H1 (cell line): ENCODE data around the gene AGAP1. TPM values are rescaled to one million over a fixed set of nuclear protein-coding genes. Genes with fewer than 3 reads are reported as not detected.

Experiments
- CHD7 ChIP-seq: fragments of 300-600 bp; sonication (generic); IDR thresholded peaks from 2 replicates; pipeline ENCODE4 v1.7.1; 2012; ENCODE audit warnings: low read length, moderate library complexity, mild to moderate bottlenecking, inconsistent platforms; ENCODE audit not compliant: insufficient replicate concordance
- polyA plus RNA-seq, 7 experiments: library from polyadenylated mRNA; depleted of rRNA in 3 of 7; stranded (reverse) in 5 of 7; unstranded in 2 of 7; fragments of >200 nt in 5 of 7; fragments of 200-250 nt in 2 of 7; gene quantifications; 1 replicate in 5 of 7; 2 replicates in 1 of 7; 4 replicates in 1 of 7; pipeline versions ENCODE4 v1.2.1 to v1.2.3, GENCODE V29; 2011 to 2013; ENCODE audit warnings: missing spikeins in 2 of 7, mixed read lengths in 2 of 7
- total RNA-seq: library from RNA; stranded (reverse); fragmentation: NEBNext Ultra II Directional; extraction: Animal tissue kit (Norgen Biotek cat#: 25700); gene quantifications from 2 replicates; pipeline ENCODE4 v1.2.1, GENCODE V29; 2021

Gene AGAP1
- total and polyA plus RNA-seq, 2 of the 8 experiments (the other 6 are each of a cell fraction or from before 2014, with no cell fraction given) = 18.1 to 39.4 TPM

- no peak for TF ChIP-seq CHD7
- TF ChIP-seq, all 59 proteins: peak for 1
Observed at GRCh38 chr2:235582729-235583128, 88.9 kb downstream of the AGAP1 start (continued).
